M059J (cell line): ENCODE data around the gene GNAT2. TPM values are rescaled to one million over a fixed set of nuclear protein-coding genes. Genes with fewer than 3 reads are reported as not detected.

Experiments used
- DNase-seq: peaks from one replicate; pipeline ENCODE4 v3.0.0-alpha.2; 2012; ENCODE audit warnings: low read depth
- total RNA-seq: library from RNA; depleted of rRNA; stranded (reverse); fragments of >200 nt; shearing (Covaris generic); gene quantifications from 2 replicates; pipeline ENCODE4 v1.2.3, GENCODE V29; 2014

Gene GNAT2
- total RNA-seq, 1 experiment from 2014 or later, result 0.12 TPM

GRCh38 chr1:109627692-109628399 is 8.4 kb upstream of the GNAT2 start:
- no peak for DNase-seq

- no peak for DNase-seq
Observed at GRCh38 chr1:109626682-109627408, 7.4 kb upstream of the GNAT2 start.

- DNase-seq, result no peak
Observed at GRCh38 chr1:109625601-109626560, 6.5 kb upstream of the GNAT2 start.

- DNase-seq, result no peak
Observed at GRCh38 chr1:109625176-109625575, 5.8 kb upstream of the GNAT2 start.

GRCh38 chr1:109624201-109625010 is 5.0 kb upstream of the GNAT2 start:
- no peak for DNase-seq

GRCh38 chr1:109623601-109624161 is 4.3 kb upstream of the GNAT2 start:
- DNase-seq, result no peak

- DNase-seq, result no peak
Observed at GRCh38 chr1:109622895-109623294, 3.5 kb upstream of the GNAT2 start.

GRCh38 chr1:109622137-109622892 is 2.9 kb upstream of the GNAT2 start:
- DNase-seq, result no peak

GRCh38 chr1:109621379-109622136 is 2.1 kb upstream of the GNAT2 start:
- no peak for DNase-seq

- peak; percentile 97 for DNase-seq
Observed at GRCh38 chr1:109620841-109621286, 1.4 kb upstream of the GNAT2 start.

- DNase-seq, result peak; percentile 76
Observed at GRCh38 chr1:109620401-109620791, 980 bp upstream of the GNAT2 start.

- no peak for DNase-seq
Observed at GRCh38 chr1:109618661-109619575, 498 bp downstream of the GNAT2 start.

GRCh38 chr1:109617291-109617801 is 2.1 kb downstream of the GNAT2 start:
- DNase-seq, result peak; percentile 87

GRCh38 chr1:109616391-109616790 is 3.0 kb downstream of the GNAT2 start:
- no peak for DNase-seq

GRCh38 chr1:109615879-109616278 is 3.5 kb downstream of the GNAT2 start:
- no peak for DNase-seq

GRCh38 chr1:109613361-109614147 is 5.9 kb downstream of the GNAT2 start:
- DNase-seq, result peak; percentile 59

GRCh38 chr1:109611308-109611990 is 8.0 kb downstream of the GNAT2 start:
- DNase-seq, result no peak
